ENCODE results near the gene SLC66A1. TPM values are rescaled to one million over a fixed set of nuclear protein-coding genes. Genes with fewer than 3 reads are reported as not detected.
A peak's percentile ranks its signal among the peaks of the same experiment; 100 is the strongest.

SLC66A1 gene
- total RNA-seq, 4 donors from 2014 or later: 19.1 to 53.9 (median 35.3) TPM

DNA sequence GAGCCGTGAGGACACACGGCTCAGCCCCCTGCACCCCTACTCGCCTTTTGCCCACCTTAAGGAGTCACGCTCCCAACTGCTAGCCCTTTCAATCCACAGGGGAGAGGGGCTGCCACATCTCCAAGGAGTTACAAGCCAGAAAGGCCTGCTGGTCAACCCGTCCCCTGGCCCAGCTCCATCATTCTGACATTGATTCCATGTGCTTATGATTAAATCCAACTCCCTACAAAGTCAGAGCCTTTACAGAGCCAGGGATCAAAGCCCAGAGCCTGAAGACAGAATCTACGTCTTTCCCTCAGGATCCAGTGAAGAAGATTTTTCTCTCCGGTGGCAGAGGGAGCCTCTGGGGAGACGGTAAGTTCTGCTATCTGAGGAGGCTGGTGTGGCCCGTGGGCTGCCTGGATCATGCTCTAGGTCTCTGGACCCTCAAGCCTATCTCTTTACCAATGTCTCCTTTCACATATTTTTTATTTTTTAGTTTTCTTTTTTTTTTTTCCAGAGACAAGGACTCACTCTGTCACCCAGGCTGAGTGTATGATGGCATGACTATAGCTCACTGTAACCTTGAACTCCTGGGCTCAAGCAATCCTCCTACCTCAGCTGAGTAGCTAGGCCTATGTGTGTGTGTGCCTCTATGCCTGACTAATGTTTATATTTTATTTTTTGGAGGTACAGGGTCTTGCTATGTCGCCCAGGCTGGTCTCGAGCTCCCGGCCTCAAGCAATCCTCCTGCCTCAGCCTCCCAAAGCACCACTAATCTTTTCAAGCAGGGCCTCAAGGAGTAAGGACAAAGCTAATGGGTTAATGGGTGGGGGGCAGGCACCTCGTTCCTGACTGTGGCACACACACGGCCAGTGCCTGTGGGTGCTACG lies 61.3 kb downstream of the SLC66A1 start:
- peaks cover 0 to 19% (median 6%) of the 10 kb centered on the region in 4 donors for H3K36me3 ChIP-seq
- no peak for DNase-seq
- peak overlapping the region in 1 of 4 donors; percentile 37 for H3K27ac ChIP-seq
- in situ Hi-C loops (cut with MboI; ENCODE audit: low pct_ligation_motif_present in 1 of 4, low pct_unique_long_range_greater_than_20kb in 1 of 4, low sequenced_read_pairs in 3 of 4) (no loop called here), intact Hi-C loops (cut with DNase I; ENCODE audit: low total_unique reads) (no loop called here)
- WGBS, 2 donors (ENCODE audit: low coverage in 1 of 2): 76 to 89% methylated on average over 5 to 15 of the region's 15 CpGs
- TF ChIP-seq, protein P1, sequence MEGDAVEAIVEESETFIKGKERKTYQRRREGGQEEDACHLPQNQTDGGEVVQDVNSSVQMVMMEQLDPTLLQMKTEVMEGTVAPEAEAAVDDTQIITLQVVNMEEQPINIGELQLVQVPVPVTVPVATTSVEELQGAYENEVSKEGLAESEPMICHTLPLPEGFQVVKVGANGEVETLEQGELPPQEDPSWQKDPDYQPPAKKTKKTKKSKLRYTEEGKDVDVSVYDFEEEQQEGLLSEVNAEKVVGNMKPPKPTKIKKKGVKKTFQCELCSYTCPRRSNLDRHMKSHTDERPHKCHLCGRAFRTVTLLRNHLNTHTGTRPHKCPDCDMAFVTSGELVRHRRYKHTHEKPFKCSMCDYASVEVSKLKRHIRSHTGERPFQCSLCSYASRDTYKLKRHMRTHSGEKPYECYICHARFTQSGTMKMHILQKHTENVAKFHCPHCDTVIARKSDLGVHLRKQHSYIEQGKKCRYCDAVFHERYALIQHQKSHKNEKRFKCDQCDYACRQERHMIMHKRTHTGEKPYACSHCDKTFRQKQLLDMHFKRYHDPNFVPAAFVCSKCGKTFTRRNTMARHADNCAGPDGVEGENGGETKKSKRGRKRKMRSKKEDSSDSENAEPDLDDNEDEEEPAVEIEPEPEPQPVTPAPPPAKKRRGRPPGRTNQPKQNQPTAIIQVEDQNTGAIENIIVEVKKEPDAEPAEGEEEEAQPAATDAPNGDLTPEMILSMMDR (IDR thresholded peaks at IDR 0.05): no peak
- no peak for TF ChIP-seq POLR2A (IDR thresholded peaks at IDR 0.05)
- peaks cover 0 to 12% (median 4%) of the 10 kb centered on the region in 4 donors for H3K4me1 ChIP-seq
- H3K9me3 ChIP-seq: no peaks in the 10 kb centered on the region
- H3K4me3 ChIP-seq: no peak overlapping the region
- no peaks in the 10 kb centered on the region for H3K27me3 ChIP-seq

DNA sequence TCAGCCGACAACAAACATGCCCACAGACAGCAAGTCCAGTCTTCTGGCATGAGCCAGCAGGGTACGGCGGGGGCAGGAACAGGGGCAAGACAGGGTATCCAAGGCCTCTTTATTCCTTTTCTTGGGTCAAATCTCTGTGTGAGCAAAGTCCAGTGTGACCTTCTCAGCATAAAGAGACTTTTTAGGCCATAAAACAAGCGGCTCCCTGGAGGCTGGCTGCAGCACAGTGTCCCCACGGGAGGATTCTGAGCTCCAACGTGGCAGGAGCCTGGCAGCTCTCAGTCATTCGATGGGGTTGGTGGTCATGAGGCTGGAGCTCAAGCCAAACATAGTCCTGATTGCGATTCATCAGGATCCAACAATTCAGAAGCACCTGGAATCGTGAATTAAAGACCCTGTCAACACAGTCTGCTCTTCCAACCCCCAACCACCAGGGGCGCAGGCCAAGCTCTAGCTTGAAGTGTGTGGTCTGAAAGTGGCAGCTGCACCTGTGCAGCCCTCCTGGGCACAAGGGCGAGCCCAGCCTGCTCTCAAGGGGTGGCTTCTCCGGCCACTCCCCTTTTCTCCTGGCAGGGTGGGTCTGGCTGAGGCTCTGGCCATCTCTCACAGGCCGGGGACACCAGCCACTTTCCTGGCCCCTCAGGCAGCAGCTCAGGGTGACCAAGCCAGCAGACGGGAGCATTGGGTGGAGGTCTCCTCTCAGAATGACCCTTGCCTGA lies 62.1 kb downstream of the SLC66A1 start:
- Histone ChIP-seq H3K9me3 (no peaks in the 10 kb centered on the region), H3K27me3 (no peaks in the 10 kb centered on the region), H3K36me3 (peaks cover 0 to 19% (median 6%) of the 10 kb centered on the region in 4 donors), H3K27ac (no peak overlapping the region), H3K4me3 (no peak overlapping the region), H3K4me1 (peaks cover 0 to 8% (median 3%) of the 10 kb centered on the region in 4 donors)
- DNase-seq: no peak
- WGBS, 2 donors (ENCODE audit: low coverage in 1 of 2): 77% methylated on average over 14 of the region's 14 CpGs; no CpG with 5 or more reads in 1 of the 2 donors
- in situ Hi-C loops (cut with MboI; ENCODE audit: low pct_ligation_motif_present in 1 of 4, low pct_unique_long_range_greater_than_20kb in 1 of 4, low sequenced_read_pairs in 3 of 4) (no loop called here), intact Hi-C loops (cut with DNase I; ENCODE audit: low total_unique reads) (no loop called here)
- no peak for TF ChIP-seq POLR2AphosphoS5 (IDR thresholded peaks at IDR 0.05)
- TF ChIP-seq, protein P1 (IDR thresholded peaks at IDR 0.05): peak in 1 of 5 experiments; percentile 24

DNA sequence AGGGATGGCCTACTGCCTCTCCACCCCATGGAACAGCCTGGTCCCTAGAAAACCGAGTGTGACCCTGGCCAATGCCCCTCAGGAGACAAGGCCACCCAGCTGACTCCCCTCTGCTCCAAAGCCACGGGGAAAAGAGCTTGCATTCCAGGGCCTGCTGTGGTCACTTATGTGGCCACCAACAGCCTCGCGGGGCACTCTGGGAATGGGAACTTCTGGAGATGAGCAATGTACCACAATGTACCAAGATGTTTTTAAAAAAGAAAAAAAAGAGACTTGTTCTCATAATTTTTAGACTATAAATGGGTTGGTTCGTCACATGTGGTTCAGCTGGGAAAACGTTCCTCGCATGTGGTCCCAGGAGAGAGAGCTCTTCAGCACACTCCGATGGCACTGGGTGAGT lies 62.8 kb downstream of the SLC66A1 start:
- intact Hi-C loops (cut with DNase I; ENCODE audit: low total_unique reads) (no loop called here), in situ Hi-C loops (cut with MboI; ENCODE audit: low pct_ligation_motif_present in 1 of 4, low pct_unique_long_range_greater_than_20kb in 1 of 4, low sequenced_read_pairs in 3 of 4) (no loop called here)
- Histone ChIP-seq H3K36me3 (peaks cover 0 to 22% (median 7%) of the 10 kb centered on the region in 4 donors), H3K27ac (no peak overlapping the region), H3K4me3 (no peak overlapping the region), H3K4me1 (peaks cover 0 to 4% (median under 1%) of the 10 kb centered on the region in 4 donors), H3K27me3 (no peaks in the 10 kb centered on the region), H3K9me3 (no peaks in the 10 kb centered on the region)
- no peak for DNase-seq
- no peak for TF ChIP-seq POLR2A (IDR thresholded peaks at IDR 0.05)
- 79% methylated on average over 8 of the region's 8 CpGs; no CpG with 5 or more reads in 1 of the 2 donors for WGBS, 2 donors (ENCODE audit: low coverage in 1 of 2)

DNA sequence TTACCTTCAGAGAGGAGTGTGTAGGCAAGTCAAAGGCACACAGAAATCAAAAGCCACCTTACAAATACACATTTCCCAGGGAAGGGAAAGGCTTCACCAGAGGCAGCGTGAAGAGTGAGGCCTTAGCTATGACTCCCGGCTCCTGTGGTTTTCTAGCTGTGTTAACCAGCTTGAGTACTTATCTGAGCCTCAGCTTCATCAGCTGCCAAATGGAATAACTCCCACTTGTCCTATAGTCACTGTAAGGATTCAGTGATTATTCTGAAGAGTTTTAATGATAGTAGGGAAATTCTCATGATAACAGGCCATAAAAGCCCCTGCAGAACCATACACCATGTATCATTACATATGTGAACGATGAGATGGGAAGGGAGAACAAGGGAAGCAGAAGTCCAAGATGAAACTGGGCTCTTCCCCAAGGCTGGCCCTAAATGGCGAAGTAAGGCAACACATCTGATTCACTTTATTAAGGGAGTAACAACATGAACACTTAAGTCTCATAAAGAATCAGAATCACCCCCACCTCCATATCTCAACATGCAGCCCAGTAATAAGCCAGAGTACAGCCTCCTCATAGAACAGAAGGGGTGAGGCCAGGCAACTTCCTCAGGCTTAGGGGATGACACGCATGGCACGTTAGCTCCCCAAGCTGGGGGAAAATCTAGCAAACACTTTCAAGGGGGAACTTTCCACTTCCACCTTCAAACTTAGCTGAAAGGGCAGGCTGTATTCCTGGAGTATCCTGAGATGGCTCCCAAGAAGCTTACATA lies 63.7 kb downstream of the SLC66A1 start:
- WGBS, 2 donors (ENCODE audit: low coverage in 1 of 2): 90 to 100% methylated on average over 3 to 6 of the region's 6 CpGs
- intact Hi-C loops (cut with DNase I; ENCODE audit: low total_unique reads): no loop called here

More for the DNA sequence above, 63.7 kb downstream of the SLC66A1 start:
- in situ Hi-C loops (cut with MboI; ENCODE audit: low pct_ligation_motif_present in 1 of 4, low pct_unique_long_range_greater_than_20kb in 1 of 4, low sequenced_read_pairs in 3 of 4): no loop called here
- Histone ChIP-seq H3K4me3 (no peak overlapping the region), H3K27me3 (no peaks in the 10 kb centered on the region), H3K36me3 (peaks cover 0 to 27% (median 9%) of the 10 kb centered on the region in 4 donors), H3K9me3 (no peaks in the 10 kb centered on the region), H3K27ac (peak overlapping the region in 1 of 4 donors; percentile 18), H3K4me1 (peaks cover 0 to 4% (median 0%) of the 10 kb centered on the region in 4 donors)
- DNase-seq: no peak
- TF ChIP-seq EP300 (IDR thresholded peaks at IDR 0.05; ENCODE audit: low read depth) (no peak), POLR2AphosphoS5 (IDR thresholded peaks at IDR 0.05) (no peak)
